ENCODE data around the gene ARL6IP1.

Gene ARL6IP1

GRCh38 chr16:18801145-18801972, at the start of gene ARL6IP1:
ARL6IP1 (minus strand) TSS chr16:18801549; CDS start chr16:18801466, 83 bp downstream.
- peak; percentile 96 to 99 (median 98) for DNase-seq

DNA sequence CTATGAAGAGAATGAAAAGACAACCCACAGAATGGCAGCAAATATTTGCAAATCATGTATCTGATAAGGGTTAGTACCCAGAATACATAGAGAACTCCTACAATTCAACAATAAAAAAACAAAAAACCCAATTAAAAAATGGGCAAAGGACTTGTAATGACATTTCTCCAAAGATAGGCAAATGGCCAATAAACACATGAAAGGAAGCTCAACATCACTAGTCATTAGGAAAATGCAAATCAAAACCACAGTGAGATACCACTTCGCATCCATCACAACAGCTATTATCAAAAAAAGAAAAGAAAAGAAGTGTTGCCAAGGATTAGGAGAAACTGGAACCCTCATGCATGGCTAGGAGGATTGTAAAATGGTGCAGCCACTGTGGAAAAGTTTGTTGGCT, 45.1 kb upstream of the ARL6IP1 start:
- DNase-seq: no peak

DNA sequence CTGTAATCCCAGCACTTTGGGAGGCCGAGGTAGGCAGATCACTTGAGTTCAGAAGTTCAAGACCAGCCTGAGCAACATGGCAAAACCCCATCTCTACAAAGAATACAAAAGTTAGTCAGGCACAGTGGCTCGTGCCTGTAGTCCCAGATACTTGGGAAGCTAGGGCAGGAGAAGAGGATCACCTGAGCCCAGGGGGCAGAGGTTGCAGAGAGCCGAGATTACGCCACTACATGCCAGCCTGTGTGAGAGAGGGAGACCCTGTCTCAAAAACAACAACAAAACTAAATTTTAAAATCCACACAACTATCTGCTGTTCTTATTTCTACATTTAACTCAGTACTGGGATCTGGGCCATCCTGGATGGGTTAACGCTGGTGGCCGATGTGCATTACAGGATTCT, 41.2 kb upstream of the ARL6IP1 start:
- DNase-seq: no peak

- no peak for DNase-seq
Measured at GRCh38 chr16:18841833-18842525, 40.6 kb upstream of the ARL6IP1 start.

GRCh38 chr16:18839555-18839954, 38.2 kb upstream of the ARL6IP1 start:
- no peak for DNase-seq

GRCh38 chr16:18836702-18837101, 35.4 kb upstream of the ARL6IP1 start:
- DNase-seq: no peak

DNA sequence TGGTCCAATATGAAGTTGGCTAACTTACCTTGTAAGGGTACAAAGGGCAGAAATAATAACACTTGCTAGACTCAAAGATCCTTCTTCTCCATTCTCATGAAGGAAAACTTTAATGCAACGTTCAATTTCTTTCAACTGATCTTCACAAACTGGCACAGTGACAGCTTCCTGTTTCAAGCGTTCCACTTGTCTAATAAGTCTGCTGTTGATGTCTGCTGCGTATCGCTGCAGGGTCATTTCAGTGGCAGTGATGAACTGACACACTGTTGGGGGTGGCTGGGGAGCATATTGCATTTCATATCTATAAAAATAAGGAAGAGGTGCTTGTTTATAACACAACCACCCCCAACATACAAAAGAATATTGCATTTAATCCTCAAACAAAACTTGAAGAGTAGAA, 33.5 kb upstream of the ARL6IP1 start:
- DNase-seq: no peak

DNA sequence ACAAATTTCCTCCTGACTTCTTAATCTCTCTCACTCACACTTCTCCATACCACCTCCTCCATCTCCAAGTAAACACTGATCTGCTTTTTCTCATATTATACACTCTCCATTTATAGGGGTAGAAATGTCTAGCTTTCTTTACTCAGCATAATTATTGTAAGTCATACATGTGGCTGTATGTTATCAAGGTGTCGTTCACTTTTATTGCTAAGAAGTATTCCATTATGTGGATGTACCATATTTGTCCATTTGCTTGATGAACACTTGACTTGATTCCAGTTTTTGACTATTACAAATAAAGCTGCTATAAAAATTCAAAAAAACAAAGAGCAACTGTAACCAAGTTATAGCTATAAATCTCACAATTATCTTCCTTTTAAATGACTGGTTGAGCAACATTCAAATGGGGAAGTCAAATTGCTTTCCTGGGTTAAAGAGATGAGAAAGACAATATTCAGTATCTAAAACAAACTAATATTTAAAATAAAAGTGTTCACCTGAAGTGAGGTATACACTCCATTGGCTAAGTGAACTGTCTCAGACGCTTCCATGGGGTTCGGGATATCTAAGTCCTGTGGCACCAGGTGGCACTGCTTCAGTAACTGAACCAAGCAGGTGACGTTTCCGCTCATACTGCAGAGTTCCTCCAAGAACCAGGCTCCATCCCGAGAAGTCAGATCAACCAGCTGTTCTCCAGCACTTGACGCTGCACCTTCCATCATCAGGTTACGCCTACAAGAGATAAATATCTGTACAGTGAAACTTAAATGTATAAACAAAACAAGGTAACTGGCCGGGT, 32.6 kb upstream of the ARL6IP1 start:
- no peak for DNase-seq

- no peak for DNase-seq
Measured at GRCh38 chr16:18832613-18833012, 31.3 kb upstream of the ARL6IP1 start.

GRCh38 chr16:18832006-18832405, 30.7 kb upstream of the ARL6IP1 start:
- DNase-seq: no peak

DNA sequence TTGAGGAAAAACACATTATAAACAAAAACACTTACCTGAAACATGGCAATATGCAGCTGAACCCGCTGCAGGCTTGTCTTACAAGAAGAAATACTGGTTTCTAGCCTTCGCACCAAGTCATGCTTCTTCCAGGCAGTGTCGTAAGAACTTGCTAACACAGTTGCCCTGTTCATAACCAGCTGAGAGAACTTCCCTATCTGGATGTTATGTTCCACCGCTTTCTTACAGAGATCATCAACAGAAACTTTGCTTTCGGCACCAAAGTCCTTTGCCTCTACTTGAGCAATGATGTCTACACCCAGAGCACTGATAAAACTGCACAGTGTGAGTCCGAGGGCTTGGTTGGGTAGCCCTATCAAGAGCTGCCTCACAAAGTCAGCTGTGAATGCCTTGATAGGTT, 27.9 kb upstream of the ARL6IP1 start:
- no peak for DNase-seq

- DNase-seq: no peak
Measured at GRCh38 chr16:18827890-18828289, 26.5 kb upstream of the ARL6IP1 start.

- DNase-seq: no peak
Measured at GRCh38 chr16:18816286-18816685, 14.9 kb upstream of the ARL6IP1 start.

GRCh38 chr16:18811925-18812324, 10.6 kb upstream of the ARL6IP1 start:
- DNase-seq: no peak

DNA sequence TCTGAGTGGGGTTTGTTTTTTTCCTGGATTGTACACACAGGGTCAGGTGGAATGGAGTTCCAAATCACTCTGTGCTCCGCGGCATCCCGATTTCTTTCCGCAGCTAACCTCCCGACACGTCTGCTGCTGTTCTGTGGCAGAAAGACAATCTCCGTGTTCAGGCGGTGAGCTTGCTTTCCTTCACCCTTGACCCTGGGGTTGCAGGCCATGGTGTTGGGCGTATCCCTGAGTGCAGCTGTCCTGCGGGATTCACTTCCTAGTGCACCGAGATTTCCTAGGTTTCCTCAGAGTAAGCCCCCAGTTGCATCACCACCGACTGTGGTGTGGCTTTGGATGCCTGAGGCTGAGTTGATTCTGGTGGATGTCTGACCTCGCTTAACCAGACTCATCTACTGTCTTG, 7.8 kb upstream of the ARL6IP1 start:
- DNase-seq: no peak

- DNase-seq: no peak
Measured at GRCh38 chr16:18805257-18805773, 4.0 kb upstream of the ARL6IP1 start.

DNA sequence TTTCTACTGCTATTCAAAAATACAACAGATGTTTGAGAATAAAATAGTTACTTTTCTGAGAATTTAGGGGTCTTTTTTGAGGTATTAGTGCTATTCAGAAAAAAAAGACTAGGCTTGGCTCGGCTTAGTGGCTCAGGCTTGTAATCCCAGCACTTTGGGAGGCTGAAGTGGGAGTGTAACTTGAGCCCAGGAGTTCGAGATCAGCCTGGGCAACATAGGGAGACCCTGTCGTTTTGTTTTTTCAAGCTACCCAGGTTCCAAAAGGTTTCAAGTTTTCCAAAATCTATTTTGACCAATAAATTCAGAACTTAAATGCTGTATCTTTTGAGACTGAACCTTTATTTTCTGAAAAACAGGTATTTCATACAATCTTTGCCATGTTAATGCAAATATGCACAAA, 3.2 kb upstream of the ARL6IP1 start:
- no peak for DNase-seq

DNA sequence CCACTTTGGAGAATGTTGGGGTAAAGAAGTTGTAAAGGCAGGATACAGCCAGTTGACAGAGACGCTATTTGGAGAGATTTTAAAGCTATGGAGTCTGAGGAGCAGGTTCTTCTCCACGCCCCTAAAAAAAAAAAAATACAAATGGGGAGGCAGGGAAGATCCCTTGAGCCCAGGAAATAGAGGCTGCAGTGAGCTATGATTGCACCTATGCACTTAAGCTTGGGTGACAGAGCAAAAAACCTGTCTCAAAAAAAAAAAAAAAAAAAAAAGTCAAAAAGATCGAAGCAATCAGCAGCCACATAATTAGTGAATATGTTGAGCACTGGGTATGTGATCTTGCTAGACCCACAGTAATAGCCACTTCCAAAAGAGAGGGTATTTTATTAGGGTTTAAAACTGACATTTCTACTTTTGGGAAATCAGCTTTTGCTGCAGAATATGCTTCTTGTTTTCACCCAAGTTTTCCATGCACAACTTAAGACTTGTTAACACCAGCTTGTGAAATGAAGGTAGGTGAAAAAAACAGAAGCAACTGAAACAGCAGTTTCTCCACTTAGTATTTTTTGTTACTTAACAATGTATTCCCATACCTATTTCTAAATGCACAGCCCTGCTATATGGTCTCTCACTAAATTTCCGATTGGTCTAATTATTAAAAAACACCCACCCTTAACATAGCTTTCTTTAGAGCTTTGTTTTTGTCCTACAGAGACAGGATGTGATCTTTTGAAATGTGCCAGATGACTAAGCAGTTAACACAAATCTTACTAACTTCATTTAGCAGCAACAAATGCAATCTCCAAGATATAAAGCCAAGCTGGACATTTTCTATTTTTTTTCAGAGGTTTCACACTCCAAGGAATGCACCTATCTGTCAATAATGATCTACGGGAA, 2.5 kb upstream of the ARL6IP1 start:
- no peak for DNase-seq

- no peak for DNase-seq
Measured at GRCh38 chr16:18802767-18803343, 1.5 kb upstream of the ARL6IP1 start.

GRCh38 chr16:18800775-18801144, 589 bp downstream of the ARL6IP1 start:
- no peak for DNase-seq

- DNase-seq: no peak
Measured at GRCh38 chr16:18800293-18800692, 1.1 kb downstream of the ARL6IP1 start.

DNA sequence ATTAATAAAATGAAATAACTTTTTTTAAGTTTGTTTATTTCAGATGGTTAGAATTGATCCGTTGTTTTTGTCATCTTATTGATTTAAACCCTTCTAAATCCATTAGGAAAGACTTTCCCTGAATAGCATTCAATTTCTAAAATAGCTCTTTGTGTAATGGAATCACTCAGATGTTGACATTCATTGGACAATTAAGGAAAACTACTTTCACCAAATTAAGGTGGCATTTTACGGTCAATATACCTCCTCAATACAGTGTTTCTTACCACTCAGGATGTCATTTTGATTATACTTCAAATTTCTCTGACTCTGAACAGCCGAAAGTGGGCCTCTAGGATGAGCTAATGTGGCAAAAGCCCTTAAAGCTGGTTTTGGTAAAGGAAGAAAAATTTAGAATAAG, 1.8 kb downstream of the ARL6IP1 start:
- DNase-seq: no peak

Measured in activated CD4-positive, CD25-positive, alpha-beta regulatory T cell (primary cell).